Muscle of leg (tissue), 11 donors: ENCODE measurements around the gene FBLN5. TPM values are rescaled to one million over a fixed set of nuclear protein-coding genes. Genes with fewer than 3 reads are reported as not detected.
A peak's percentile ranks its signal among the peaks of the same experiment; 100 is the strongest.

Experiments used
- DNase-seq: peaks from one replicate; pipeline ENCODE4 v3.0.0; 2013
- H3K27ac ChIP-seq: one replicate; pipeline ENCODE4 v1.5.1; 2013; ENCODE audit warnings: mild to moderate bottlenecking, low read length, control low read depth
- H3K27me3 ChIP-seq: one replicate; pipeline ENCODE4 v1.6.1; 2013; ENCODE audit warnings: low read length; ENCODE audit not compliant: control insufficient read depth, insufficient read depth
- H3K36me3 ChIP-seq: one replicate; pipeline ENCODE4 v1.6.1; 2013; ENCODE audit warnings: low read length; ENCODE audit not compliant: control insufficient read depth, insufficient read depth
- H3K4me1 ChIP-seq: one replicate; pipeline ENCODE4 v1.6.1; 2013; ENCODE audit warnings: low read length; ENCODE audit not compliant: control insufficient read depth, insufficient read depth
- H3K4me3 ChIP-seq: one replicate; pipeline ENCODE4 v1.5.1; 2013; ENCODE audit warnings: low read length, control low read depth
- H3K9me3 ChIP-seq: replicated peaks from 2 replicates; pipeline ENCODE4 v1.6.1; 2013; ENCODE audit warnings: low read depth, low read length; ENCODE audit not compliant: control insufficient read depth
- WGBS: methylation state at CpG from one replicate; pipeline ENCODE4 v1.1.5; 2013; ENCODE audit warnings: missing lambda C conversion rate; ENCODE audit not compliant: insufficient coverage; 5-methylcytosine and 5-hydroxymethylcytosine counted together
- polyA plus RNA-seq, 8 donors: library from polyadenylated mRNA; unstranded; fragments of 120-200 nt; gene quantifications; one replicate each; pipeline versions ENCODE4 v1.2.1 to v1.2.3, GENCODE V29; 2013; ENCODE audit warnings: inconsistent platforms in 1 of 8, low replicate concordance in 1 of 8; ENCODE audit not compliant: insufficient read length in 8 of 8, insufficient read depth in 1 of 8
- total RNA-seq: library from RNA; stranded (reverse); fragments of 120-200 nt; gene quantifications from one replicate; pipeline ENCODE4 v1.2.4, GENCODE V29; 2013

The FBLN5 gene
- total and polyA plus RNA-seq, 9 donors, result 31.5 to 128 (median 82.8) TPM

DNA sequence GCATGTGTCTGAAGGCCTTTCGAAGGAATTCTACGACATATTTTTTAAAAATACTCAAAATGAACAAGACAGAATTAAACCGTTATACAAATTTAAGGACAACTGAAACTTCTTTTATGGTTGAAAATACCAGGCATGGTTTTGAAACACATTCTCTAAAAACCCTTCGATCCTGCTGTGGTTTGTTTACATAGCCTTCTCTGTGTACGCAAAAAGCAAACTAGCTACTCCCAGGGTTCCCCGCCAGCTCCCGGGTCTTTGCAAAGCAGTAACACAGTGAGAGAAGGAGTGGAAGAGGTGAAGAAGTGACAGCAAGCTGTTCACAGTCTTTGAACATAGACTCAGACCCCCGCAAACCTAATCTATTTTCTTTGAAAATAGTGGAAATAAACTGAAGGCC, 77.9 kb downstream of the FBLN5 start:
- WGBS, result no CpG with 5 or more reads among the region's 8 CpGs
- DNase-seq, result no peak
- Histone ChIP-seq H3K27me3 (no peaks in the 10 kb centered on the region), H3K36me3 (peaks cover 32% of the 10 kb centered on the region), H3K27ac (no peak overlapping the region), H3K4me1 (peaks cover 24% of the 10 kb centered on the region), H3K4me3 (no peak overlapping the region), H3K9me3 (no peaks in the 10 kb centered on the region)

DNA sequence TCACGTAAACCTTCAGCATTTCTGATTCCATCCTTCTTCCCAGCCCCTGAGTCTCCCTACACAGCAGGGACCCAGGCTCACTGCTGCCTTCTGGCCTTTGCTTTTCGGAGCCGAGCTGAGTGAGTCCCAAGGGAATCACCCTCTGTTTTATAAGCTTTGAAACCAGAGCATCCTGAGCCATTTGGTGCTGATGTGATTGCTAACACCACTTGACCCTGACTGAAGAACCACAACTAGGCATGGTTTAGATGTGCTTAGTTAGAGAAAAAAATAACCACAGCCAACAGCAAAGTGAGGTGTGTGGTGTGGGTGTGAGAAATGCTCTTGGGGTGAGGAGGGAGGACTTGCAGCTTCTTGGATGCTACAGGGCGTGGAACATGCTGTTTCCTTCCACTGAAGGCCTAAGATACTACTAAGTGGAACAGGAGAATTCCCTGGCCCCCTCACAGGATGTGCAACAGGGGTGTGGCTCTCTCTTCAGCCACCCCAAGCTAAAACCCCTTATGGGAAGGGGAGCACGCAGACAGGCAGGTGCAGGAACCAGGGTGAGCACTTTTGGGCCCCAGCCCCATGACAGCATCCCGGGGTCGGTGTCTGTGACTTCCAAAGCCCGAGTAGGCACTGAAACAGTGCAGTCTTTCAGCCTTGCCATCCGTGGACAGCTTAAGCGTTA, 80.0 kb downstream of the FBLN5 start, which contains the start of gene TC2N:
Gene TC2N, minus strand, starts transcription at position 221 of the 673 bp plus-strand sequence. CDS start 53,767 bp downstream, outside the sequence.
- Histone ChIP-seq H3K4me3 (no peak within 1 kb of the TSS), H3K27me3 (no peaks in the 10 kb centered on the region), H3K9me3 (no peaks in the 10 kb centered on the region), H3K36me3 (peaks cover 28% of the 10 kb centered on the region), H3K27ac (no peak within 1 kb of the TSS), H3K4me1 (peaks cover 8% of the 10 kb centered on the region)
- no peak for DNase-seq
- WGBS, result 91% methylated on average over 7 of the region's 10 CpGs

DNA sequence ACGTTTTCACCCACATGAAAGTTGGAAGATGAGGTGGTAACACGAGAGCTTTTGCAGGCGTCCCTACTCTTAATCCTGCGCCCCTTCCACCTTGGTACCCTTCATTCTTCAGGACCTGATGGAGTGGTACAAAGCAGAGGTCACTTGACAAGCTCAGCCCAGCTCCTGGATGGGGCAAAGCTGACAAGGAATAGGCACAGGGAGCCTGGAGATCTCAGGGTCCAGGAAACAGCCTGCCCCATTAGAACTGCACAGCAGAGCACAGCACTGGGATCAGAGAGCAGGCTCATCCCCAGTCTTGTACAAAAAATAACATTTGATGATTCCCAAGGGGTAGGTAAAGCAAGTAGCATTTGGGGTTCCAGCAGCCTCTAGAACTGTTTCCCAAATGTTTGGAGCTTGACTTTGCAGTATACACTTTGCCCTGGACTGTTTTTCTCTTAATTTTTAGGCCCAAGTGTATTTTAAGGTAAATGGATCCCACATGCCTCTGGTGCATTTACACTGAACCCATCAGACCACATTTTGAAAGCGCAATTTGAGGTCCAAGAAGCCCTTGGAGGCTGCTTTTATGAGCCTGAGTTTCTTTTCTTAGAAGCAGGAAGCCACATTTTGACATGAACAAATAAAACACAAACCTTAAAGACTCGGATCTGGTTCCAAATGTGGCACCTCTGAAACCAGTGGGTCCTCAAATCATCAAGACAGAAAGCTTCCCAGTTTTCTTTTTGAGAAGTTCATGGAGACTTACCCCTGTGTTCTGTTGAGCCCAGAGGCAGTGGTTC, 80.8 kb downstream of the FBLN5 start:
- DNase-seq, result no peak
- Histone ChIP-seq H3K9me3 (no peaks in the 10 kb centered on the region), H3K4me3 (no peak overlapping the region), H3K27me3 (no peaks in the 10 kb centered on the region), H3K27ac (no peak overlapping the region), H3K4me1 (peaks cover under 1% of the 10 kb centered on the region), H3K36me3 (peaks cover 28% of the 10 kb centered on the region)
- WGBS, result 62% methylated on average over 3 of the region's 6 CpGs

DNA sequence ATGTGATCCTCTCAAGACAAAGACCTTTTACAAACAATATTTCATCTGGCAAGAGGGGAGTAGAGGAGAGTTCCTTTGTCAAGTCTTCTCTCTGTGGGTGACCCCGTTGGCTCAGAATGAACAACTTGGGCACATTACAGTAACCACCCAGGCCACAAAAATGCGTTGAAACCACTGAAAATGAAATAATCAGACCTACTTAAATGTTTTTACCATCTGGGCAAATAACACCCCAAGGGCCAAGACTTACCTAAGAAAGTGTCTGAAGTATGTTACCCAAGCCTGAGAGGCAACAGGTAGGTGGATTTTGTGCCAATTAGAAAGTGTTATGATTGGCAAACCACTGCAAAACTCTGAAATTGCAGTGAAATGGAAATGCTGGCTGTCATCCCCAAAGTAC, 81.4 kb downstream of the FBLN5 start:
- peaks cover 28% of the 10 kb centered on the region for H3K36me3 ChIP-seq
- H3K27ac ChIP-seq, result no peak overlapping the region
- DNase-seq, result no peak
- no peaks in the 10 kb centered on the region for H3K4me1 ChIP-seq
- no CpG with 5 or more reads among the region's 2 CpGs for WGBS
- no peaks in the 10 kb centered on the region for H3K27me3 ChIP-seq
- H3K9me3 ChIP-seq, result no peaks in the 10 kb centered on the region
- H3K4me3 ChIP-seq, result no peak overlapping the region

DNA sequence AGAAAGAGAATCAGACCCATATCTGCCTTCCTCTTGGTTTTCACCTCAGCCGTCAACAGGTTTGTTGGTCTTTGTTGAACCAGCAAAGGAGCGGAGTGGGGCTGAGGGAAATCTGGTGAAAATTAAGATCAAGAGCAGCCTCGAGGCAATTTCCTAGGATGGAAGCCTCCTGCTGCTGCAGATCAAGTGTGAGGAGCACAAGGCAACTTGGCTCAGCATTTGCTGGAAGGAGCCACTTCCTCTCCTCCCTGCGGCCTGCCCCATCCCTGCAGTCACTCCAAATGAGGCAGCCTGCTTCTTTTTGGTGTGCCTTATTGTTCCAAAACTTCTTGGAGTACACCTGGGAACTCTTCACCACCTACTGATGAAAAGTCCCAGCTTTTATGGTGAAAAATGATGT, 85.1 kb downstream of the FBLN5 start:
- Histone ChIP-seq H3K9me3 (no peaks in the 10 kb centered on the region), H3K27ac (no peak overlapping the region), H3K27me3 (no peaks in the 10 kb centered on the region), H3K4me1 (peaks cover 9% of the 10 kb centered on the region), H3K4me3 (no peak overlapping the region), H3K36me3 (peaks cover 2% of the 10 kb centered on the region)
- no peak for DNase-seq
- WGBS, result 27% methylated on average over 1 of the region's 4 CpGs

DNA sequence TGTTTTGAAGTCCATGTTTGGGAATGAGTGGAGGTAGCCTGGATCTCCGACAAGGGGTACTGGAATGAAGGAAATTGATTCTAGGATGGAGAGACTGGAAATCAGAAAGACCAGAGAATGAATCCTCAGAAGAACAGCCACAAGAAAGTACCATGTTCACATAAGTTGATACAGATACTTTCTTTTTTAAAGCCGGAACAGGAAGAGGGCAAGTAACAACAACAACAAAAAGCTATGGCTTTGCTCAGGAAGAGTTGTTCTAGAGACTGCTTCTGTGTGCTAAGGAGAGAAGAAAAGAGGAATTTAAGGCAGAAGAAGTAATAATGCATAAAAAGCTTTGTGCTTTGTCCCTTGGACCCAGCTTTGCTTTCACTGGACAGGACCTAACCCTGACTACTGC, 86.4 kb downstream of the FBLN5 start:
- H3K36me3 ChIP-seq, result no peaks in the 10 kb centered on the region
- no peak for DNase-seq
- no peaks in the 10 kb centered on the region for H3K9me3 ChIP-seq
- no peaks in the 10 kb centered on the region for H3K27me3 ChIP-seq
- H3K27ac ChIP-seq, result no peak overlapping the region
- WGBS, result no CpG with 5 or more reads among the region's 2 CpGs
- H3K4me3 ChIP-seq, result no peak overlapping the region
- H3K4me1 ChIP-seq, result peaks cover 18% of the 10 kb centered on the region

DNA sequence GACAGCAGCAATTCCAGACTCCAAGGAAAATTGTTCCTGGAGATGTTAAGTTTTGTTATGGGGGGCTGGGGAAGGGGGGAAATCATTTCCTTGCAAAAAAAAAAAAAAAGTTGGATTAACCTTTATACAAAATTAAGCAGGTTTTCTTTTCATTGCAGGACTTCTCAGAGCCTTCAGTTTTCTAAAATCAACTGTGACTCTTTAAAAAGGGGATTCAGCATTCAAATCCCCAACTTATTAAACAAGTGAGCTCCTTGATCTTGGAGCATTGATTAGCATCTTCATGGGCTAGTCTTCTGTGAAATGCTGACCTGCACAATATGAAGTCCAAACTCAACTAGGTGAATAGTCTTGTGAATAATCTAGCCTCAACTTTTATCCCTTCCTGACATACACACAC, 87.3 kb downstream of the FBLN5 start:
- H3K36me3 ChIP-seq, result no peaks in the 10 kb centered on the region
- no peaks in the 10 kb centered on the region for H3K27me3 ChIP-seq
- no peak for DNase-seq
- H3K4me3 ChIP-seq, result no peak overlapping the region
- no peak overlapping the region for H3K27ac ChIP-seq
- peaks cover 18% of the 10 kb centered on the region for H3K4me1 ChIP-seq
- no peaks in the 10 kb centered on the region for H3K9me3 ChIP-seq

DNA sequence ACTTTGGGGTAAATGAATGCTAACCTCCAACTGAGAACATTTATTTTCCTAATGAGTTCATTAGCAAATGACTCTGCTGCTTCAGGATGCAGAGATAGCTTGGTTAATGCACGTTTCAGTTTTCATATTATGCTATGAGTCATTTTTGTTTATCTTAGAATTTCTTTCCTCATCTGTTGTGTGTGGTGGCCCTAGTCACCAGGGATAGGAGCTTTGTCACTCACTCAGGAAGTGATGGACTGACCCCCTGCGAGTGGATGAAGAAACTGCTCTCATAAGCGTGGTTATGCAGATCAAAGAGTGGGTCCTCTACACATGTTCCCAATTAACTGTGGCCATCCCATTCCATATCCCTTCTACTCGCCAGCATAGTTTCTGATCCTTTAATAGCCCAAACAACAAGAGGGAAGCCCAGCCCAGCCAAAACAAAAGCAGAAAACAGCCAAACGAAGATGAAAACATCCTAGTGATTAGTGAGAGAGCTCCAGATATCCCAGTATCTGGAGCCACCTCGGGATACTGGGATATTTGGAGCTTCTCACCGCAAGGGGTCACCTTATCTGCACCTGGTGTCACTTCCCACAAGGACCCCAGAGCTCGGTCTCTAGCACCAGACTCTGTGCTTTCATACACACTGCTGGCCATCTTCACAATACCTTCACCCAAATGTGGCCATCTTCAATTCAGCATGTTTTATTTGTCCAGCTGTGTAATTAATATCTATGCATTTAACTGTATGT, 88.8 kb downstream of the FBLN5 start:
- Histone ChIP-seq H3K4me3 (no peak overlapping the region), H3K27me3 (no peaks in the 10 kb centered on the region), H3K9me3 (no peaks in the 10 kb centered on the region), H3K36me3 (no peaks in the 10 kb centered on the region), H3K4me1 (peaks cover 29% of the 10 kb centered on the region), H3K27ac (no peak overlapping the region)
- DNase-seq, result no peak
- 44% methylated on average over 2 of the region's 8 CpGs for WGBS

DNA sequence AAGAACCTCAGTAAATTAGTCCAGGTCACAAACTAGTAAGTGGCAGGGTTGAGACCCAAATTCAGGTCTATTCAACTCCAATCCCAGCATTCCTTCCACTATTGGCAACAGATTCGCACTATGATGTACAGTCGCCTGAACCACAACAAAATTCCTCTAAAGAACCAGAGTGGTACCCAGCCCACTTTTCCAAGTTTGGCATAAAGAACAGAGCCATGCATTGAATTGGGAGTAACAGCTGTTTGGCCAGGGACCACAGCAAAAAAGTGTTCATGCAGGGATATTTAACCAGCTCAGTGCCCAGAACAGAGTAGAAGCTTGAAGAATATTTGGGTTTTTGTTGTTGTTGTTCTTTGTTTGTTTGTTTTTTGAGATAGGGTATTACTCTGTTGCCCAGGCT, 89.9 kb downstream of the FBLN5 start:
- Histone ChIP-seq H3K27me3 (no peaks in the 10 kb centered on the region), H3K27ac (no peak overlapping the region), H3K4me3 (no peak overlapping the region), H3K36me3 (no peaks in the 10 kb centered on the region), H3K4me1 (peaks cover 32% of the 10 kb centered on the region), H3K9me3 (no peaks in the 10 kb centered on the region)
- WGBS, result 40% methylated on average over 2 of the region's 2 CpGs
- DNase-seq, result peak; percentile 81

DNA sequence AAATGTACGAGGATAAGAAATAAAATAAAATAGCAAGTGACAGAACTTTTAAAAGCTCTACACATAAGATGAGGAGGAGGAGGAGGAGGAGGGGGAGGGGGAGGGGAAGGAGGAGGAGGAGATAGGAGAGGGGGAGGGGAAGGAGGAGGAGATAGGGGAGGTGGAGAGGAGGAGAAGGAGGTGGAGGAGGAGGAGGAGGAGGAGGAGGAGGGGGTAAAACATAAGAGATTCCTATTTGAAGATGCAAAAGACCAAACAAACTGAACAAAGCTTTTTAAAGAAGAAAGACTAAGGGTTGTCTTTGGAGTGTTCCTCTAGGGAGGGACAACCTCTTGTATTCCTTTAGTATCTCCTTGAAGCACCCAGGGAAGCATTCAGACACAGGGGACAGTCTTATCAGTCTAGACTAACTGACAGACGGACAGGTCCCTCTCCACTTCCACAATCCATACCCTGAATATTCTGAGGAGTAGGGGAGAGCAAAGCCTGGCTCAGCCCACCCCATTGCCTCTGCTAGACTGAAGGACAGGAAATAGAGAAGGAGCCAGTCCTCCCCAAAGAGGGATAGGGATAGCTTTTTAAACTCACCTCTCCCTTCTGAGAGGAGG, 93.1 kb downstream of the FBLN5 start:
- Histone ChIP-seq H3K27me3 (no peaks in the 10 kb centered on the region), H3K4me3 (no peak overlapping the region), H3K9me3 (no peaks in the 10 kb centered on the region), H3K36me3 (no peaks in the 10 kb centered on the region), H3K27ac (peak overlapping the region; percentile 81), H3K4me1 (peaks cover 32% of the 10 kb centered on the region)
- WGBS, result no CpG with 5 or more reads among the region's 2 CpGs
- DNase-seq, result no peak
